ENCODE measurements around the gene SLC22A16. TPM values are rescaled to one million over a fixed set of nuclear protein-coding genes. Genes with fewer than 3 reads are reported as not detected.

The SLC22A16 gene, protein sequence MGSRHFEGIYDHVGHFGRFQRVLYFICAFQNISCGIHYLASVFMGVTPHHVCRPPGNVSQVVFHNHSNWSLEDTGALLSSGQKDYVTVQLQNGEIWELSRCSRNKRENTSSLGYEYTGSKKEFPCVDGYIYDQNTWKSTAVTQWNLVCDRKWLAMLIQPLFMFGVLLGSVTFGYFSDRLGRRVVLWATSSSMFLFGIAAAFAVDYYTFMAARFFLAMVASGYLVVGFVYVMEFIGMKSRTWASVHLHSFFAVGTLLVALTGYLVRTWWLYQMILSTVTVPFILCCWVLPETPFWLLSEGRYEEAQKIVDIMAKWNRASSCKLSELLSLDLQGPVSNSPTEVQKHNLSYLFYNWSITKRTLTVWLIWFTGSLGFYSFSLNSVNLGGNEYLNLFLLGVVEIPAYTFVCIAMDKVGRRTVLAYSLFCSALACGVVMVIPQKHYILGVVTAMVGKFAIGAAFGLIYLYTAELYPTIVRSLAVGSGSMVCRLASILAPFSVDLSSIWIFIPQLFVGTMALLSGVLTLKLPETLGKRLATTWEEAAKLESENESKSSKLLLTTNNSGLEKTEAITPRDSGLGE
- total RNA-seq (2022) (not detected in 2 replicates), Bru-seq, nascent RNA (percentile 2 among the genes with signal in this experiment), BruChase-seq, experiment 1, labeled RNA remaining after a 6-hour chase (percentile 4 among the genes with signal in this experiment), BruChase-seq, experiment 2, labeled RNA remaining after a 2-hour chase (percentile 2 among the genes with signal in this experiment)
- long read RNA-seq, result 0 reads

- no TSS peak for BruUV-seq (replicated peaks)
- H3K27me3 Mint-ChIP-seq (ENCODE audit: unreplicated experiment), result peaks cover 39% of the 10 kb centered on the region
- CTCF ChIA-PET, result no interaction called here
- no peaks in the 10 kb centered on the region for H3K9me3 Mint-ChIP-seq (ENCODE audit: low read depth, unreplicated experiment)
- no peaks in the 10 kb centered on the region for H3K36me3 Mint-ChIP-seq (ENCODE audit: insufficient read depth, unreplicated experiment)
- H3K4me1 Mint-ChIP-seq (ENCODE audit: low read depth, unreplicated experiment), result no peaks in the 10 kb centered on the region
- no peak within 1 kb of the TSS for H3K27ac Mint-ChIP-seq (ENCODE audit: unreplicated experiment)
- peak within 1 kb of the TSS; percentile 70 for H3K4me3 Mint-ChIP-seq (ENCODE audit: low read depth, unreplicated experiment)
- intact Hi-C loops (cut with micrococcal nuclease; ENCODE audit: unreplicated experiment), result no loop called here
- no peak for DNase-seq
- no peak for TF ChIP-seq CTCF (IDR thresholded peaks at IDR 0.05; ENCODE audit: unreplicated experiment)
These were observed at the start of gene SLC22A16 for GRCh38 chr6:110476046-110476849. Gene SLC22A16 (minus strand): TSS chr6:110476613. CDS start chr6:110476574, 39 bp downstream.

DNA sequence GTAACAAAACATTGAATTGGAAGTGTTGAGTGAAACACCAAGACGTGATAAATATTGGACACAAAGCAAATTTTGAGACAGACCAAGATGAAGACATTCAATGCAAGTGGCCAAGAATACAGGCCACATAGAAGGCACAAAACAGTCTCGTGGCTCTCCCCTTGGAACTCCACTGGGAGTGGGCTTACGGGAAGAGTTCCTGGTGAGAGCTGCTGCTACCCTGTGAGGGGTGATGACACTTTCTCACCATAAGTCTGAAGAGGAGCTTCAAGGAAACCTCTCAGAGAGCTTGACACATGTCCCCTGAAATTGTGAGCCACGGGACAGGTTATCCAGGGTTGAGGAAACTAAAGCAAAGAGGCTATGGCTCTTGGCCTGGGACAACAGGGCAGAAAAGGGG, 48.6 kb upstream of the SLC22A16 start:
- H3K4me3 Mint-ChIP-seq (ENCODE audit: low read depth, unreplicated experiment), result no peak overlapping the region
- intact Hi-C loops (cut with micrococcal nuclease; ENCODE audit: unreplicated experiment), result loop anchor here (5.0 to 10.0 kb wide), 3 partner anchors 43 to 352 kb away; partner anchors contain the start of gene CDK19

GRCh38 chr6:110524305-110524704, 47.9 kb upstream of the SLC22A16 start:
- CTCF ChIA-PET, result no interaction called here
- no peak for TF ChIP-seq CTCF (IDR thresholded peaks at IDR 0.05; ENCODE audit: unreplicated experiment)
- intact Hi-C loops (cut with micrococcal nuclease; ENCODE audit: unreplicated experiment), result loop anchor here (10.0 kb wide), 1 partner anchor 290 kb away; the partner anchor contains the start of gene CDK19
- no peaks in the 10 kb centered on the region for H3K9me3 Mint-ChIP-seq (ENCODE audit: low read depth, unreplicated experiment)
- H3K4me1 Mint-ChIP-seq (ENCODE audit: low read depth, unreplicated experiment), result peaks cover 14% of the 10 kb centered on the region
- H3K36me3 Mint-ChIP-seq (ENCODE audit: insufficient read depth, unreplicated experiment), result no peaks in the 10 kb centered on the region
- no TSS peak for BruUV-seq (replicated peaks)
- no peak for DNase-seq
- no peak overlapping the region for H3K27ac Mint-ChIP-seq (ENCODE audit: unreplicated experiment)
- no peak overlapping the region for H3K4me3 Mint-ChIP-seq (ENCODE audit: low read depth, unreplicated experiment)
- no peaks in the 10 kb centered on the region for H3K27me3 Mint-ChIP-seq (ENCODE audit: unreplicated experiment)

More for the DNA sequence above, 48.6 kb upstream of the SLC22A16 start:
- no TSS peak for BruUV-seq (replicated peaks)
- no peaks in the 10 kb centered on the region for H3K36me3 Mint-ChIP-seq (ENCODE audit: insufficient read depth, unreplicated experiment)
- no peaks in the 10 kb centered on the region for H3K9me3 Mint-ChIP-seq (ENCODE audit: low read depth, unreplicated experiment)
- H3K4me1 Mint-ChIP-seq (ENCODE audit: low read depth, unreplicated experiment), result peaks cover 21% of the 10 kb centered on the region
- DNase-seq, result no peak
- TF ChIP-seq CTCF (IDR thresholded peaks at IDR 0.05; ENCODE audit: unreplicated experiment), result no peak
- CTCF ChIA-PET, result no interaction called here
- no peaks in the 10 kb centered on the region for H3K27me3 Mint-ChIP-seq (ENCODE audit: unreplicated experiment)
- H3K27ac Mint-ChIP-seq (ENCODE audit: unreplicated experiment), result no peak overlapping the region

GRCh38 chr6:110523451-110524021, 47.1 kb upstream of the SLC22A16 start:
- no peaks in the 10 kb centered on the region for H3K36me3 Mint-ChIP-seq (ENCODE audit: insufficient read depth, unreplicated experiment)
- no TSS peak for BruUV-seq (replicated peaks)
- DNase-seq, result no peak
- intact Hi-C loops (cut with micrococcal nuclease; ENCODE audit: unreplicated experiment), result loop anchor here (10.0 kb wide), 1 partner anchor 291 kb away; the partner anchor contains the start of gene CDK19
- CTCF ChIA-PET, result no interaction called here
- H3K9me3 Mint-ChIP-seq (ENCODE audit: low read depth, unreplicated experiment), result no peaks in the 10 kb centered on the region
- H3K4me1 Mint-ChIP-seq (ENCODE audit: low read depth, unreplicated experiment), result peaks cover 6% of the 10 kb centered on the region
- TF ChIP-seq CTCF (IDR thresholded peaks at IDR 0.05; ENCODE audit: unreplicated experiment), result no peak
- no peak overlapping the region for H3K4me3 Mint-ChIP-seq (ENCODE audit: low read depth, unreplicated experiment)
- no peaks in the 10 kb centered on the region for H3K27me3 Mint-ChIP-seq (ENCODE audit: unreplicated experiment)
- no peak overlapping the region for H3K27ac Mint-ChIP-seq (ENCODE audit: unreplicated experiment)
